ENCODE data around the gene EBI3.

The EBI3 gene

DNA sequence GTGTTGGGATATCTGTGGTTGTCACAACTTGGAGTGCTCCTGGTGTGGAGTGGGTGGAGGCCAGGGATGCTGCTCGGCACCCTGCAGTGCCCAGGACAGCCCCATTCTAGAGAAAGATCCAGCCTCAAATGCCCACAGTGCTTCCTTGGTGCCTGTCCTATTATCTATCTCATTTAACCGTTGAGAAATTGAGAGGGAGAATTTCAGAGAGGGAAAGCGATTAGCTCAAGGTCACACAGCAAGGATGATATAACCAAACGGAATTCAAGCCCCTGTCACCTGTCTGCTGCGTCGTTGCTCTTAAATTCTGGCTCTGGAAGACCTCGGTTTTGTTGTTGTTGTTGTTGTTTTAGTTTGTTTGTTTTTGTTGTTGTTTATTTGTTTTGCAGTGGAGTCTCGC, 33.3 kb upstream of the EBI3 start:
- DNase-seq (ENCODE audit: low spot score), result no peak
- TF ChIP-seq, protein P1, sequence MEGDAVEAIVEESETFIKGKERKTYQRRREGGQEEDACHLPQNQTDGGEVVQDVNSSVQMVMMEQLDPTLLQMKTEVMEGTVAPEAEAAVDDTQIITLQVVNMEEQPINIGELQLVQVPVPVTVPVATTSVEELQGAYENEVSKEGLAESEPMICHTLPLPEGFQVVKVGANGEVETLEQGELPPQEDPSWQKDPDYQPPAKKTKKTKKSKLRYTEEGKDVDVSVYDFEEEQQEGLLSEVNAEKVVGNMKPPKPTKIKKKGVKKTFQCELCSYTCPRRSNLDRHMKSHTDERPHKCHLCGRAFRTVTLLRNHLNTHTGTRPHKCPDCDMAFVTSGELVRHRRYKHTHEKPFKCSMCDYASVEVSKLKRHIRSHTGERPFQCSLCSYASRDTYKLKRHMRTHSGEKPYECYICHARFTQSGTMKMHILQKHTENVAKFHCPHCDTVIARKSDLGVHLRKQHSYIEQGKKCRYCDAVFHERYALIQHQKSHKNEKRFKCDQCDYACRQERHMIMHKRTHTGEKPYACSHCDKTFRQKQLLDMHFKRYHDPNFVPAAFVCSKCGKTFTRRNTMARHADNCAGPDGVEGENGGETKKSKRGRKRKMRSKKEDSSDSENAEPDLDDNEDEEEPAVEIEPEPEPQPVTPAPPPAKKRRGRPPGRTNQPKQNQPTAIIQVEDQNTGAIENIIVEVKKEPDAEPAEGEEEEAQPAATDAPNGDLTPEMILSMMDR (IDR thresholded peaks at IDR 0.05; ENCODE audit: extremely low read depth, insufficient read depth, missing control alignments), result no peak
- in situ Hi-C loops (cut with MboI; ENCODE audit: low pct_unique_long_range_greater_than_20kb, low sequenced_read_pairs, unreplicated experiment), result no loop called here

DNA sequence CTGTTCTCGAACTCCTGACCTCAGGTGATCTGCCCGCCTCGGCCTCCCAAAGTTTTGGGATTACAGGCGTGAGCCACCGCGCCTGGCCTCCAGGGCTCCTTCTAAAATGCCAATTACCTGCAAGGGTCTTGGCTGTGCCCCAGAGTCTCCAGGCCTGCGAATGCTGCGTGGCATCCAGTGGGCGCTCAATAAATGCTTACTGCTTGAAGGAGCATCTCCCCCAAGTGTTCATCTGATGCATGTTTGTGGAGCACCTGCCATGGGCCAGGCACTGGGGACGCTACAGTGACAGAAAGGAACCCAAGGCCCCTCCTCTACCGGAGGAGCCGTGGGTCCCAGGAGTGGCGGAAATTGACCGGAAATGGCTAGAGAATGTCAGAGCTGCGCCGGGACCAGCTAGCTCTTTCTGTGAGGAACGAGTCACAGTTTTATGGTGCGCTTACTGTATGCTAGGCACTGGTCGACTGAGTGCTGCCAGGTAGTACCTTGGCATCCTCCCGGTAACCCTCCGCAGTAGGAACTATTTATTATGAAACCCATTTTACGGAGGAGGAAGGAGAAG, 32.7 kb upstream of the EBI3 start:
- DNase-seq (ENCODE audit: low spot score), result no peak
- TF ChIP-seq, protein P1 (IDR thresholded peaks at IDR 0.05; ENCODE audit: extremely low read depth, insufficient read depth, missing control alignments), result no peak
- in situ Hi-C loops (cut with MboI; ENCODE audit: low pct_unique_long_range_greater_than_20kb, low sequenced_read_pairs, unreplicated experiment), result no loop called here

DNA sequence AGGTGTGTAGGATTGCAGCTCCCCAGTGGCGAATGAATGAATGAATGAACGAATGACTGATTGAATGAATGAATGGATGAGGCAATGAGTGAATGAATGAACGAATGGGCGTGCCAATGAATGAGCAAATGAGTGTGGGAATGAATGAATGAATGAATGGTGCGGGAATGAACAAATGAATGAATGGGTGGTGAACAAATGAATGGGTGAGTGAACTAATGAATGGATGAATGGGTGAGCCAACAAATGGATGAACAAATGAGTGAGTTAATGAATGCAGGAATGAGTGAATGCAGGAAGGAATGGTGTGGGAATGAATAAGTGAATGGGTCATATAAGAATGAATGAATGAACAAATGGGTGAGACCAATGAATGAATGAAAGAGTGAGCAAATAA, 32.1 kb upstream of the EBI3 start:
- DNase-seq (ENCODE audit: low spot score), result no peak
- in situ Hi-C loops (cut with MboI; ENCODE audit: low pct_unique_long_range_greater_than_20kb, low sequenced_read_pairs, unreplicated experiment), result no loop called here
- TF ChIP-seq, protein P1 (IDR thresholded peaks at IDR 0.05; ENCODE audit: extremely low read depth, insufficient read depth, missing control alignments), result no peak

DNA sequence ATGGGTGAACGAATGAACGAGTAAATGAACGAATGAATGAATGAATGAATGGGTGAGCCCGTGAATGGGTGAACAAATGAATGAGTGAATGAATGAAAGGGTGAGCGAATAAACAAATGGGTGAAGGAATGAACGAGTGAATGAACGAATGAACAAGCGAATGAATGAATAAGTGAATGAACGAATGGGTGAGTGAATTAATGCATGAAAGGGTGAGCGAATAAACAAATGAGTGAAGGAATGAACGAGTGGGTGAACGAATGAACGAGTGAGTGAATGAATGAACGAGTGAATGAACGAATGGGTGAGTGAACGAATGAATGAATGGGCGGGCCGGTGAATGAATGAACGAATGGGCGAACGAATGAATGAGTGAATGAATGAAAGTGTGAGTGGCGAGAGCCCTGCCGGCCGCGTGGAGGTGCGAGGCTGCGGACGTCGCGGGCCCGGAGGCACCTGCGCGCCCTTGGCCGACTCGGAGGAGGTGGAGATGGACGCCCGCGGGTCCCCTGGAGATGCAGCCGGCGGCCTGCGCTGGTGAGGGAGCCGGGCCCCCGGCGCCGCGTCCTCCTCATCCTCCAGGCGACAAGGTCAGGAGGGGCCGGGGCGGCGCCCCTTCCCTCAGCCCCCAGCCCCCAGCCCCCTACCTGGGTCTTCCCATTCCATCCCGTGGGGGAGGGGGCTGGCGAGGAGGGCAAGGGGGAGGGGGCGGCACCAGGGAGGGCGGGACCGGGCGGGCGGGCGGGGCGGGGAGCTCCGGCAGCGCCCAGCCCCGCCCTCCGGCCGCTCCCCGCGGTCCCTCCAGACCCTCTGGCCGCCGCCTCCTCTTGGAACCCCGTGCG, 31.5 kb upstream of the EBI3 start:
- TF ChIP-seq, protein P1 (IDR thresholded peaks at IDR 0.05; ENCODE audit: extremely low read depth, insufficient read depth, missing control alignments), result no peak
- in situ Hi-C loops (cut with MboI; ENCODE audit: low pct_unique_long_range_greater_than_20kb, low sequenced_read_pairs, unreplicated experiment), result no loop called here
- peak; percentile 66 for DNase-seq (ENCODE audit: low spot score)

DNA sequence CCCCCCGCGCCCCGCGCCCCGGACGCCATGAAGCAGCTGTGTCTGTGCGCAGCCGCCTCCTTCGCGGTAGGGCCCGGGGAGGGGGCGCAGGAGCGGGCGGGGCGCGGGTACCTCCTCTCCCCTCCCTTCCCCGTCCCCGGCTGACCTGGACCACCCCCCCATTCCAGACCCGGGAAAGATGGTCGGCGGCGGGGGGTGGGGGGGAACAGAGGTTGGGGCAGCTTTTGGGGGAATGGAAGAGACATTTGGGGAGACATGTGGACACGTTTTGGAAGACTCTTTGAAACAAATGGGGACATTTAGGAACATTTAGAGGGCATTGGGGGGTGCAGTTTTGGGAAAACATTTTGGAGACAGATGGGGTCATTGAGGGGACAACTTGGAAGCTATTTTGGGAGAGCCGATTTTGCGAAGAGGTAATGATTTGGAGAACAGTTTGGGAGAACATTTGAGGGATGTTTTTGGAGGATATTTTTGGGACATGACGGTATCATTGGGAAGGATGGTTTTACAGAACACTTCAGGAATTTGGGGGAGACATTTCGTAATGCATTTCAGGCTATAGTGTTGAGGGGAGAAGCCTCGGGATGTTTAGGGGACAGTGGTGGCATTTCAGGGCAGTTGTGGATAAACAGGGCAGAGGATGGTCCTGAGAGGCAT, 30.7 kb upstream of the EBI3 start:
- in situ Hi-C loops (cut with MboI; ENCODE audit: low pct_unique_long_range_greater_than_20kb, low sequenced_read_pairs, unreplicated experiment), result no loop called here
- TF ChIP-seq, protein P1 (IDR thresholded peaks at IDR 0.05; ENCODE audit: extremely low read depth, insufficient read depth, missing control alignments), result no peak
- DNase-seq (ENCODE audit: low spot score), result no peak

DNA sequence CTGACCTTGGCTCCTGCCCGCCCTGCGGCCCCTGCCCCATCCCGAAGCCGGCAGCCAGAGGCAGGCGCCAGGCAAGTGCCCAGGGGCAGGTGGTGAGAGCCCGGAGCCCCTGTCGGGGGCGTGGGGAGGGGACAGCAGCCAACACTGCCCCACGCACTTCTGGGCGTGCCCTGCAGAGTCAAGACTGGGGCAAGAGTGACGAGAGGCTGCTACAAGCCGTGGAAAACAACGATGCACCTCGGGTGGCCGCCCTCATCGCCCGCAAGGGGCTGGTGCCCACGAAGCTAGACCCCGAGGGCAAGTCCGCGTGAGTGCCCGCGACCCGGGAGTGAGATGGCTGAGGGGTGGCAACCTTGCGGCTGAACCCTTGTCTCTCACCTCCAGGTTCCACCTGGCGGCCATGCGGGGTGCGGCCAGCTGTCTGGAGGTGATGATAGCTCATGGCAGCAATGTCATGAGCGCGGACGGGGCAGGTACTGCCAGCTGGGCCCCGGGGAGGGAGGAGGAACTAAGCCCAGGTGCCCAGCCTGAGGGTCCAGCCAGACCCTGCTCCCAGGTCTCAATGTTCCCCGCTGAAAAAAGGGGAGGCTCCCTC, 29.5 kb upstream of the EBI3 start:
- TF ChIP-seq, protein P1 (IDR thresholded peaks at IDR 0.05; ENCODE audit: extremely low read depth, insufficient read depth, missing control alignments), result no peak
- no peak for DNase-seq (ENCODE audit: low spot score)
- in situ Hi-C loops (cut with MboI; ENCODE audit: low pct_unique_long_range_greater_than_20kb, low sequenced_read_pairs, unreplicated experiment), result no loop called here

All from GM13977 (cell line).